Sigmoid colon (tissue), 7 donors: ENCODE data around the gene LMF1. TPM values are rescaled to one million over a fixed set of nuclear protein-coding genes. Genes with fewer than 3 reads are reported as not detected.
A peak's percentile ranks its signal among the peaks of the same experiment; 100 is the strongest.

Experiments used
- DNase-seq: peaks from one replicate; pipeline ENCODE4 v3.0.0-alpha.2; 2019
- H3K27ac ChIP-seq, 4 donors: fragments of 200-600 bp; sonication (generic); one replicate each; pipeline ENCODE4 v1.5.1; 2016 to 2019; ENCODE audit warnings: mild to moderate bottlenecking in 1 of 4
- H3K27me3 ChIP-seq, 3 donors: fragments of 200-600 bp; sonication (generic); one replicate each; pipeline ENCODE4 v1.5.1; 2019; ENCODE audit warnings: mild to moderate bottlenecking in 1 of 3
- H3K36me3 ChIP-seq, 4 donors: fragments of 200-600 bp; sonication (generic); one replicate each; pipeline ENCODE4 v1.5.1; 2016 to 2019
- H3K4me1 ChIP-seq, 4 donors: fragments of 200-600 bp; sonication (generic); one replicate each; pipeline ENCODE4 v1.5.1; 2017 to 2019
- H3K4me3 ChIP-seq, 4 donors: fragments of 200-600 bp; sonication (generic); one replicate each; pipeline ENCODE4 v1.5.1; 2017 to 2019; ENCODE audit warnings: mild to moderate bottlenecking in 2 of 4, moderate library complexity in 1 of 4
- H3K9me3 ChIP-seq, 4 donors: fragments of 200-600 bp in 3 of 4; sonication (generic) in 3 of 4; one replicate each; pipeline versions ENCODE4 v1.5.1 to v1.6.1; 2013 to 2019
- EP300 ChIP-seq, 4 donors: sonication (generic); formaldehyde crosslinking; IDR thresholded peaks; one replicate each; pipeline ENCODE4 v1.6.1; 2017; ENCODE audit warnings: antibody characterized with exemption in 4 of 4
- POLR2A ChIP-seq, 2 donors: fragments of 450-650 bp; IDR thresholded peaks; one replicate each; pipeline ENCODE4 v1.6.1; 2016; ENCODE audit warnings: antibody characterized with exemption in 2 of 2, mild to moderate bottlenecking in 2 of 2, moderate library complexity in 2 of 2
- POLR2AphosphoS5 ChIP-seq, 4 donors: sonication (generic); formaldehyde crosslinking; IDR thresholded peaks; one replicate each; pipeline ENCODE4 v1.6.1; 2017; ENCODE audit warnings: antibody characterized with exemption in 4 of 4
- WGBS, 2 donors: extraction: QIAGEN DNeasy Blood & Tissue Kit; methylation state at CpG; one replicate each; pipeline ENCODE4 v1.1.7; 2013; 5-methylcytosine and 5-hydroxymethylcytosine counted together
- intact Hi-C: fragments of 100-400 bp; cut with DNase I; formaldehyde crosslinking; loops from one replicate; pipeline ENCODE4 v1.15.1; 2023
- polyA plus RNA-seq, 3 donors: library from polyadenylated mRNA; stranded (reverse); fragments of 200-250 nt; gene quantifications; one replicate each; pipeline ENCODE4 v1.2.3, GENCODE V29; 2013
- total RNA-seq, 4 donors: library from RNA; depleted of rRNA; stranded (reverse); fragments of >200 nt; gene quantifications; one replicate each; pipeline ENCODE4 v1.1.0, GENCODE V29; 2016
- TF ChIP-seq, protein P1 (sequence below), 4 experiments: fragments of 450-650 bp in 3 of 4; fragments of 200-600 bp in 1 of 4; IDR thresholded peaks; one replicate each; pipeline ENCODE4 v1.5.1; 2016 to 2019; ENCODE audit warnings: antibody characterized with exemption in 4 of 4, mild to moderate bottlenecking in 3 of 4, moderate library complexity in 2 of 4
- donor health status: healthy with polysubstance abuse.
- donor health status: Bipolar disorder and iron deficiency.
- donor health status: healthy.

Gene LMF1
- total and polyA plus RNA-seq, 7 donors = 1.2 to 34.1 (median 19.9) TPM

DNA sequence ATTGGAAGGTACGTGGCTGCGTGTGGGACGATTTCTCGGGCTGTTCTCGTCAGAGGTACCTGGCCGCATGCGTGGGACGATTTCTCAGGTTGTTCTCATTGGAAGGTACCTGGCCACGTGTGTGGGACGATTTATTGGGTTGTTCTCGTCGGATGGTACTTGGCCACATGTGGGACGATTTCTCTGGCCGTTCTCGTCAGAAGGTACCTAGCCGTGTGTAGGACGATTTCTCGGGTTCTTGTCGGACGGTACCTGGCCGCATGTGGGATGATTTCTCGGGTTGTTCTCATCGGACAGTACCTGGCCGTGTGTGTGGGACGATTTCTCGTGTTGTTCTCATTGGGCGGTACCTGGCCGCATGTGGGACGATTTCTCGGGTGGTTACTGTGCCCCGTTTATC, 120.1 kb downstream of the LMF1 start:
- no peak for TF ChIP-seq POLR2A (IDR thresholded peaks at IDR 0.05)
- TF ChIP-seq, protein P1, sequence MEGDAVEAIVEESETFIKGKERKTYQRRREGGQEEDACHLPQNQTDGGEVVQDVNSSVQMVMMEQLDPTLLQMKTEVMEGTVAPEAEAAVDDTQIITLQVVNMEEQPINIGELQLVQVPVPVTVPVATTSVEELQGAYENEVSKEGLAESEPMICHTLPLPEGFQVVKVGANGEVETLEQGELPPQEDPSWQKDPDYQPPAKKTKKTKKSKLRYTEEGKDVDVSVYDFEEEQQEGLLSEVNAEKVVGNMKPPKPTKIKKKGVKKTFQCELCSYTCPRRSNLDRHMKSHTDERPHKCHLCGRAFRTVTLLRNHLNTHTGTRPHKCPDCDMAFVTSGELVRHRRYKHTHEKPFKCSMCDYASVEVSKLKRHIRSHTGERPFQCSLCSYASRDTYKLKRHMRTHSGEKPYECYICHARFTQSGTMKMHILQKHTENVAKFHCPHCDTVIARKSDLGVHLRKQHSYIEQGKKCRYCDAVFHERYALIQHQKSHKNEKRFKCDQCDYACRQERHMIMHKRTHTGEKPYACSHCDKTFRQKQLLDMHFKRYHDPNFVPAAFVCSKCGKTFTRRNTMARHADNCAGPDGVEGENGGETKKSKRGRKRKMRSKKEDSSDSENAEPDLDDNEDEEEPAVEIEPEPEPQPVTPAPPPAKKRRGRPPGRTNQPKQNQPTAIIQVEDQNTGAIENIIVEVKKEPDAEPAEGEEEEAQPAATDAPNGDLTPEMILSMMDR (IDR thresholded peaks at IDR 0.05) = no peak
- no peak for TF ChIP-seq POLR2AphosphoS5 (IDR thresholded peaks at IDR 0.05)
- no peak for TF ChIP-seq EP300 (IDR thresholded peaks at IDR 0.05)
- no peaks in the 10 kb centered on the region for H3K36me3 ChIP-seq
- no peaks in the 10 kb centered on the region for H3K4me1 ChIP-seq
- H3K27me3 ChIP-seq = no peaks in the 10 kb centered on the region
- no peak overlapping the region for H3K27ac ChIP-seq
- 93 to 94% methylated on average over 31 of the region's 31 CpGs for WGBS, 2 donors
- DNase-seq = no peak
- H3K9me3 ChIP-seq = no peaks in the 10 kb centered on the region
- intact Hi-C loops = no loop called here
- H3K4me3 ChIP-seq = no peak overlapping the region

DNA sequence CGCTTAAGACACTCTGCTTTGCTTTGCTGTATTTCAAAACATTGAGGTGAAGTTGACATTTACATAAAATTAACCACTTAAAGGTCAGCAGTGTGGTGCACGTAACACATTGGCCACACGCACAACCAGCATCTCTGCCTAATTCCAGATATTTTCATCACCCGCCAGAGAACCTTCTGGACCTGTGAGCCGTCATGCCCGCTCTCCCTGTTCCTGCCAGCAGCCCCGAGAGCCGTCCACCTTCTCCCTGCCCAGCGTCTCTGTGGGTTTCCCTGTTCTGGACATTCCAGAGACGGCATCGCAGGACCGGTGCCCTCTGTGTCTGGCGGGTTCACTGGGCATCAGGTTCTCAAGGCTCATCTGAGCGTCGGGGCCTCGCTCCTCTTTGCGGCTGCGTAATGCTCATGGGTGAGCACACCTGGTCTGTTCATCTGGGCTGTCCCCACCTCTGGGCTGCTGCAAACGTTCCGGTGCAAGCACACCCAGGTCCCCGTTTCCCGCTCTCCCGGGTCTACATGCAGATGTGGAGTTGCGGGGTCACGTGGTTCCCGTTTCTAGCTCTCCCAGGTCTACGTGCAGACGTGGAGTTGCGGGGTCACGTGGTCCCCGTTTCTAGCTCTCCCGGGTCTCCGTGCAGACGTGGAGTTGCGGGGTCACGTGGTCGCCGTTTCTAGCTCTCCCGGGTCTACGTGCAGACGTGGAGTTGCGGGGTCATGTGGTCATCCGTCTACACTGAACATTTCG, 122.1 kb downstream of the LMF1 start:
- Histone ChIP-seq H3K9me3 (no peaks in the 10 kb centered on the region), H3K36me3 (no peaks in the 10 kb centered on the region), H3K27me3 (peaks cover 0 to 7% (median 0%) of the 10 kb centered on the region in 3 donors), H3K4me1 (no peaks in the 10 kb centered on the region), H3K27ac (no peak overlapping the region), H3K4me3 (no peak overlapping the region)
- DNase-seq = no peak
- intact Hi-C loops = no loop called here
- TF ChIP-seq EP300 (IDR thresholded peaks at IDR 0.05) (no peak), POLR2AphosphoS5 (IDR thresholded peaks at IDR 0.05) (no peak), POLR2A (IDR thresholded peaks at IDR 0.05) (no peak)
- TF ChIP-seq, protein P1 (IDR thresholded peaks at IDR 0.05) = no peak
- WGBS, 2 donors = 95% methylated on average over 44 of the region's 44 CpGs

DNA sequence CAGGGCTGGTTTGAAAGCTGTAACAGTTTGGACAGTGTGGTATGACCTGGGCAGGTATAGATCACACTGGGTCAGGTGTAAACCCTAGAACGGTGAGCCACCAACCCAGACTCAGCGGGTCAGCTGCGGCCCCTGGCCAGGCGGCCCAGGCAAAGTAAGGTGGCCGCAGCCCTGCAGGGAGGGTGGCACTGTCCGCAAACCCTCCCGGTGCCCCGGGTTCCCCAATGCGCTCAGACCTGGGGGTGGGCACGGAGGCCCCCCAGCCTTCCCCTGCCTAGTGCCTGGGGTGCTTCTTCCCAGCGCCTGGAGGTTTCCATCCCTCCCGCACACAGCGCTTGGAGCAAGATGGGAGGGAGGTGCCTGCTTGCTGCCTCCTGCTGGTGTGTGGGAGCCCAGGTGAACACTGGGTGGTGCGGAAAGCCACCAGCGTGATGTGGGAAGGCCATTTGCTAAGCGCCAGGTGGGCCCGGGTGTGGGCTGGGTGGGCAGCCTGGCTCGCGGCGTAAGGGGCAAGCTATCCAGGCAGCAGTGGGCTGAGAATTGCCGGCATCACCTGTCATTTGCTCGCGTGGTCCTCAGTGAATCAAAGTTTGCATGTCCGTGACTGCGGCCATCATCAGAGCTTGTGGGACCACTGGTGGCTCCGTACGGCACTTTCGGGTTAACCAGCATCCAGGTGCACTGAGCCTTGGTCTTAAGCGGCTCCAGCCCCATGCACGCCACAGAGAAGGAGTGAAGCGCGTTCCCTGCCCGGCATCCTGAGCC, 122.9 kb downstream of the LMF1 start:
- peaks cover 0 to 15% (median 0%) of the 10 kb centered on the region in 3 donors for H3K27me3 ChIP-seq
- H3K4me3 ChIP-seq = no peak overlapping the region
- H3K9me3 ChIP-seq = no peaks in the 10 kb centered on the region
- H3K27ac ChIP-seq = no peak overlapping the region
- H3K4me1 ChIP-seq = no peaks in the 10 kb centered on the region
- intact Hi-C loops = no loop called here
- H3K36me3 ChIP-seq = no peaks in the 10 kb centered on the region
- TF ChIP-seq EP300 (IDR thresholded peaks at IDR 0.05) (no peak), POLR2A (IDR thresholded peaks at IDR 0.05) (no peak), POLR2AphosphoS5 (IDR thresholded peaks at IDR 0.05) (no peak)
- TF ChIP-seq, protein P1 (IDR thresholded peaks at IDR 0.05) = no peak
- DNase-seq = peak; percentile 46
- 95 to 97% methylated on average over 33 of the region's 33 CpGs for WGBS, 2 donors

DNA sequence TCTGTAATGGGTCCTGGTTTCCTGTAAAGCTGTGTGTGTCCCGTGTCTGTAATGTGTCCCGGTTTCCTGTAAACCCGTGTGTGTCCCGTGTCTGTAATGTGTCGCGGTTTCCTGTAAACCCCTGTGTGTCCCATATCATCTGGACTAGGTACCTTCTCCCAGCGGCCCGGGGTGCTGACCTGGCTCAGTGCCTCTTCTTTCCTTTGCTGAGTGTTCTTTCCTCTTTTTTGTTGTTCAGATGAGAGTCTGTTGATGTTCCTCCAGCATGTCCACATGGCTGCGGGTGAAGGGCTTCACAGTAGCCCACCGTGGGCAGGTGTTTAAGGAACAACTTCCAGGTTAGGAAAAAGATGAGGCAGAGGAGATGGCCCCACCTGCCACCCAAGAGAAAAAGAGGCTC, 123.6 kb downstream of the LMF1 start:
- DNase-seq = peak; percentile 34
- Histone ChIP-seq H3K9me3 (no peaks in the 10 kb centered on the region), H3K36me3 (no peaks in the 10 kb centered on the region), H3K27me3 (peaks cover 0 to 22% (median 0%) of the 10 kb centered on the region in 3 donors), H3K4me1 (no peaks in the 10 kb centered on the region), H3K27ac (no peak overlapping the region), H3K4me3 (no peak overlapping the region)
- TF ChIP-seq POLR2AphosphoS5 (IDR thresholded peaks at IDR 0.05) = no peak
- no peak for TF ChIP-seq POLR2A (IDR thresholded peaks at IDR 0.05)
- 90% methylated on average over 10 of the region's 10 CpGs for WGBS, 2 donors
- intact Hi-C loops = no loop called here

DNA sequence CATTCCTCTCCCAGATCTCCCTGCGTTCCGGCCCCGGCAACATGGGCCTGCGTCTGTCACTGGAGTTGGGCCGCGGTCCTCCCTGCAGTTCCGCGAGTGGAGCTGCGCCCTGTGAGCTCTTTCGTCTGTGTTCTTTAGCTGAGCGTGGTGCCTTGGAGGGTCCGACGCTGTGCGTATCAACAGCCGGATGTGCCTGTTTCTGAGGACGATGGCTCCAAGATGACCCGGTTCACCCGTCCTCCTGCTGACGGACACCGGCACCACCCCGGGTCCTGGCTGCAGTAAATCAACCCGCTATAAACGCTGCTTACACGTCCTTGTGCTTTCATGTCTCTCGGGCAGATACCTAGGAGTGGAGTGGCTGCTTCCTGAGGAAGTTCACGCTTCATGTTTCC, 125.4 kb downstream of the LMF1 start:
- H3K27ac ChIP-seq = no peak overlapping the region
- DNase-seq = no peak
- WGBS, 2 donors = 65 to 75% methylated on average over 26 of the region's 26 CpGs
- no peak overlapping the region for H3K4me3 ChIP-seq
- H3K4me1 ChIP-seq = no peaks in the 10 kb centered on the region
- H3K27me3 ChIP-seq = peaks cover 0 to 40% (median 8%) of the 10 kb centered on the region in 3 donors
- no peaks in the 10 kb centered on the region for H3K9me3 ChIP-seq
- H3K36me3 ChIP-seq = no peaks in the 10 kb centered on the region
- TF ChIP-seq POLR2AphosphoS5 (IDR thresholded peaks at IDR 0.05) = no peak
- intact Hi-C loops = no loop called here
